Ramos (cell line): ENCODE data around the gene PITPNC1.

Experiments used
- in situ Hi-C: fragments of 300-500 bp; cut with MboI; formaldehyde crosslinking; loops from one replicate; pipeline ENCODE4 v1.14.3; 2022; ENCODE audit warnings: low sequenced_read_pairs; ENCODE audit not compliant: unreplicated experiment

PITPNC1 gene

DNA sequence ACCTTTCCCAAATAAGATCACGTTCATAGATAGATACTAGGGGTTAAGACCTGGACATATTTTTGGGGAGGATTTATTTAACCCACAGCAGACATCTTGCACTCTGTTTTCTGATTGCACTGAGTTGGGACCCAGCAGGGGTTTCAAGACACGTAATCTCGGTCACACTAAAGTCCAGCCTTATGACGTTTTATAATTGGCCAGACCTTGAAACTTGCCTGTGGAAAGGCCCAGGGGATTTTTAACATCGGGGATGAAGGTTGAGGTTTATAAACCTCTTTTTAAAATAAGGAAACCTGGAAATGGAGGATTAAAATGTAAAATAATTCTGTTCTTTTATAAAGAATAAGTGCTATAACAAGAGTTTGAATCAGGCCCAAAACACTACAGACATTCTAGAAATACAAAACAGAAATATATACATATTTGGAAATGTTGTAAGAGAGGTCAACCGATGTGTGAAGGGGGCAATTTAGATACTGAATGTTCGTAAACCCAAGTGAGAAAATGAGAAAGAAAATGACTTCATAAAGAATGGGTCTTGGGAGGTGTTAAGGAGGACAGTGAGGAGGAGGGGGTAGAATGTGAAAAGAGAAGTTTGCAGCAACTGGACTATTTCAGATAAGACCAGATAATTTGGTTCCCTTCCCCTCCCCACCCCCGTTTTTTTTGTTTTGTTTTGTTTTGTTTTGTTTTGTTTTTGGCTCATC, 279.6 kb downstream of the PITPNC1 start:
- in situ Hi-C loops: no loop called here

- in situ Hi-C loops: no loop called here
These were observed 280.5 kb downstream of the PITPNC1 start for GRCh38 chr17:67657596-67657995.

GRCh38 chr17:67658265-67658664, 281.2 kb downstream of the PITPNC1 start:
- in situ Hi-C loops: no loop called here

GRCh38 chr17:67659028-67659427, 281.9 kb downstream of the PITPNC1 start:
- in situ Hi-C loops: no loop called here

- in situ Hi-C loops: no loop called here
These were observed 285.6 kb downstream of the PITPNC1 start for GRCh38 chr17:67662712-67663111.

DNA sequence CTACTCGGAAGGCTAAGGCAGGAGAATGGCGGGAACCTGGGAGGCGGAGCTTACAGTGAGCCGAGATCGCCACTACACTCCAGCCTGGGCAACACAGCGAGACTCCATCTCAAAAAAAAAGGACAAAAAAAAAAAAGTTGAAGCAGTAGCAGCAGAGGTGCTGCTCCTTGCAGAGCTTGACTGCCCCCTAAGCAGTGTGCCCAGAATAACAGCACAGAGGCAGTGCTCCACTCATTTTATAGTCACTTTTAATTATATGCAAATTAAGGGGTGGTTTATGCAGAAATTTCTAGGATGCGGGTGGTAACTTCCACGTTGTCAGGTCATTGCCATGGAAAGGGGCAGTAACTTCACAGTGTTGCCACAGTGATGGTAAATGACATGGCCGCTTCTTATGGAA, 286.4 kb downstream of the PITPNC1 start:
- in situ Hi-C loops: no loop called here

DNA sequence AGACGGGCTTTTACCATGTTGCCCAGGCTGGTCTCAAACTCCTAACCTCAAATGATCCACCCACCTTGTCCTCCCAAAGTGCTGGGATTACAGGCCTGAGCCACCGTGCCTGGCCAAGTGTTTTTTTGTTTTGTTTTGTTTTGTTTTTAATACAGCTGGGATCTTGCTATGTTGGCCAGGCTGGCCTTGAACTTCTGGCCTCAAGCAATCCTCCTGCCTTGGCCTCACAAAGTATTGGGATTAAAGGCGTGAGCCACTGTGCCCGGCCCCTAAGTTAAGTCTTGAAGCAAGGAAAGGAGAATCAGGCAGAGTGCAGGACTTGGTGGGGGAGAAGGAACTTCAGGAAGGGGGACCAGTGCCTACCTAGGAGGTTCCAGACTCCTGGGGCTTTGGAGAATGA, 288.9 kb downstream of the PITPNC1 start:
- in situ Hi-C loops: no loop called here

DNA sequence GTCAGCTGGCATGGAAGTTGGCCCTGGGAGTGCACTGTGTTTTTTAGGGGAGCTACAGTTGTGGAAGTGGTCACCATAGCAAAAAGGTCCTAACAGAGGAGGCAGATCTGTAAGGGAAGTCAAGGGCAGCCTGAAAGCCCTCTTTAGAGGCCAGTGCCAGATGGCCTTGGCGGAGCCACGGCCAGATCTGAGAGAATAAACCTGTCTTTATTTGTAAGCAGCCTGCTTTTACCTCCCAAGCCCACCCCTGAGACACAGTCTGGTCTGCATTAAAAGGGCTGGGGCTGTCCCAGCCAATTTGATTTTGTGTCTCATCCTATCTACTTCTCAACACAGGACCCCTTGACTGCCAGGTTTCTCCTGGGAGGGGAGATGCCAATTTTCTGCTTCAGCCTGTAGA, 289.6 kb downstream of the PITPNC1 start:
- in situ Hi-C loops: no loop called here

GRCh38 chr17:67671493-67671892, 294.4 kb downstream of the PITPNC1 start:
- in situ Hi-C loops: no loop called here

GRCh38 chr17:67672592-67673335, 295.7 kb downstream of the PITPNC1 start:
- in situ Hi-C loops: no loop called here

DNA sequence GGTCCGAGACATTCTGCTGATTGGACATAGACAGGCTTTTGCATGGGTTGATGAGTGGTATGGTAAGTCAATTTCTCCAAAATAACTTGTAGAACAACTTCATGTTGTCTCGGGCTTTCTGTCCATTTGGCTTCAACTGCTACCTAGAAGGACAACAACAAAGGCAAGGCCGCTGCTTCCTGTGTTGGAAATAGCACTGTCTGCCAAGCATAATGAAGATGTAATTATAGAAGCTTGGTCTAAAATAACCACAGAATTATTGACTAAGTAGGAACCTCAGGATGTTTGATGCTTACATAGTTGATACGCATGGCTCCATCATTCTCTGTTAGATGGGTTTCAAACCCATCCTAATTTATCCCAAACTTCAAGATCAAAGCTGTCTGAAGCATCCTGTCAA, 298.4 kb downstream of the PITPNC1 start:
- in situ Hi-C loops: no loop called here

DNA sequence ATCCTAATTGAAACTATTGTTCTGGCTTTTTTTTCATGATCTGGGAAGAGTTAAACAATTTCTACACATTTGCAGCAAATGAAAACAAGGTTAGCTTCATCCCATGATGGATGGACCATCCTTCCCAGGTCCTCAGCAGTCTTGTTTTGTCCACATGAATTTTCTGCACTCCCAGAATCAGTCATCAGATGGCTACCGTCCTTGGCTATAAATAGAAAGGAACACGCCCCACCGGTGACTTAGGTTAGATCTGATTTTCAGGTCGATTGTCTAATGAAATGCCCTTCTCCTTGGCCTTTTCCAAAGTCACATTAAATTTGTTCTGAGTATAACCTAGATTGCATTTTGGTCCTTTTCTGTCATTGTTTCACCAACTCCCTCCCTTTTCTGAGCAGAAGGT, 299.2 kb downstream of the PITPNC1 start:
- in situ Hi-C loops: no loop called here

DNA sequence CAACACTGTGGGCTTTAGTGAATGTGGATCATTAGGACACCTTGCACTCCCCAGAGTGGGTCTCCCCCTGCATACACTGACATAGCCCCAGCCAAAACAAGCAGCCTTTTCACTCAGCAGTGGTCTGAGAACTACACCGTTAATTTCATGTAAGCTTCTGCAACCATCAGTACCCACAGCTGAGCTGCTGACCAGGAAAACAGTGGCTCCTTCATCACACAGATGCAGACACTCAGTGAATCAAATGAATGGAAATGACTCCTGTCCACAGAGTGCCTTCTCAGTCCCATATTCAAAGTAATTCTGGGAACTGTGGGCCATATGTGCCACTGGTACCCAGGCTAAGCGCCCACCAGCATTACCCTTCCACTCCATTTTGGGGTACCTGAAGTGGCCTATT, 301.3 kb downstream of the PITPNC1 start:
- in situ Hi-C loops: no loop called here

- in situ Hi-C loops: no loop called here
These were observed 302.1 kb downstream of the PITPNC1 start for GRCh38 chr17:67679225-67679624.

- in situ Hi-C loops: no loop called here
These were observed 302.6 kb downstream of the PITPNC1 start for GRCh38 chr17:67679721-67680120.

GRCh38 chr17:67680445-67681224, 303.6 kb downstream of the PITPNC1 start:
- in situ Hi-C loops: no loop called here

DNA sequence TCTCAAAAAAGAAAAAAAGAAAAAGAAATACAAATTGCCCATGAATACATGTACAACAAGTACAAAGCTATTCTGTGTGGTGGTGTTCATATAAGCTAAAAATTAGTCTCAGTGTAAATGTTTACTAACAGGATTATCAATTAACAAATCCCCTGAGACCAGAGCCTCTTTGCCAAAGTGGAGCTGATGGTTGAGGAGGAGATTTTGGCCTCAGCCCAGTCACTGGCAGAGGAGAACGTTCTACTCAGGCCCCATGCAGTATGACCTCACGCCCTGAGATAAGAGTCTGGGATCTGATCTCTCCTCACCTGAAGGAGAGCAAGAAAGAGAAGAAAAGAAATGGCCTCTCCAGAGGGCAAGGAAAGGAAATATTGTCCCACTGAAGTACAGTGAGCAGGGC, 305.1 kb downstream of the PITPNC1 start:
- in situ Hi-C loops: no loop called here

- in situ Hi-C loops: loop anchor here (5.0 kb wide), 1 partner anchor 308 kb away; the partner anchor contains the start of gene PITPNC1
These were observed 308.3 kb downstream of the PITPNC1 start for GRCh38 chr17:67685351-67685750.

- in situ Hi-C loops: loop anchor here (5.0 kb wide), 1 partner anchor 309 kb away; the partner anchor contains the start of gene PITPNC1
These were observed 309.2 kb downstream of the PITPNC1 start for GRCh38 chr17:67686241-67686640.

- in situ Hi-C loops: loop anchor here (5.0 kb wide), 1 partner anchor 310 kb away; the partner anchor contains the start of gene PITPNC1
These were observed 310.4 kb downstream of the PITPNC1 start for GRCh38 chr17:67687511-67687910.
